Measurements from ENCODE around the gene PHACTR3. TPM values are rescaled to one million over a fixed set of nuclear protein-coding genes. Genes with fewer than 3 reads are reported as not detected.

PHACTR3 gene
- total RNA-seq, 2 donors from 2014 or later: not detected

- Mint-ChIP-seq H3K36me3 (peaks cover 0 to 5% of the 10 kb centered on the region in 2 donors), H3K9me3 (peaks cover 9 to 11% of the 10 kb centered on the region in 2 donors), H3K27ac (no peak overlapping the region)
- ATAC-seq: no peak
- no peak for DNase-seq (ENCODE audit: low spot score in 2 of 2)
Observed at GRCh38 chr20:59804871-59805665, 200.7 kb downstream of the PHACTR3 start.

GRCh38 chr20:59805786-59806577 is 201.6 kb downstream of the PHACTR3 start:
- no peak for DNase-seq (ENCODE audit: low spot score in 2 of 2)
- ATAC-seq: no peak
- no peak overlapping the region for H3K27ac Mint-ChIP-seq
- H3K36me3 Mint-ChIP-seq: peaks cover 0 to 3% of the 10 kb centered on the region in 2 donors
- H3K9me3 Mint-ChIP-seq: peaks cover 2 to 4% of the 10 kb centered on the region in 2 donors

- H3K9me3 Mint-ChIP-seq: peaks cover 0 to 4% of the 10 kb centered on the region in 2 donors
- ATAC-seq: no peak
Observed at GRCh38 chr20:59806578-59806975, 202.2 kb downstream of the PHACTR3 start.

GRCh38 chr20:59807909-59808728 is 203.8 kb downstream of the PHACTR3 start:
- DNase-seq (ENCODE audit: low spot score in 2 of 2) (no peak), ATAC-seq (no peak)
- Mint-ChIP-seq H3K36me3 (no peaks in the 10 kb centered on the region), H3K9me3 (no peaks in the 10 kb centered on the region), H3K27ac (no peak overlapping the region)

More at GRCh38 chr20:59806578-59806975, 202.2 kb downstream of the PHACTR3 start:
- no peak overlapping the region for H3K27ac Mint-ChIP-seq
- H3K36me3 Mint-ChIP-seq: no peaks in the 10 kb centered on the region
- DNase-seq (ENCODE audit: low spot score in 2 of 2): no peak

- no peak for DNase-seq (ENCODE audit: low spot score in 2 of 2)
Observed at GRCh38 chr20:59808729-59809381, 204.5 kb downstream of the PHACTR3 start.

GRCh38 chr20:59809630-59810448 is 205.5 kb downstream of the PHACTR3 start:
- DNase-seq (ENCODE audit: low spot score in 2 of 2) (no peak), ATAC-seq (no peak)
- no peaks in the 10 kb centered on the region for H3K9me3 Mint-ChIP-seq
- no peaks in the 10 kb centered on the region for H3K36me3 Mint-ChIP-seq
- no peak overlapping the region for H3K27ac Mint-ChIP-seq

More at GRCh38 chr20:59808729-59809381, 204.5 kb downstream of the PHACTR3 start:
- H3K27ac Mint-ChIP-seq: no peak overlapping the region
- no peaks in the 10 kb centered on the region for H3K36me3 Mint-ChIP-seq
- no peaks in the 10 kb centered on the region for H3K9me3 Mint-ChIP-seq
- no peak for ATAC-seq

GRCh38 chr20:59810449-59811187 is 206.3 kb downstream of the PHACTR3 start:
- no peak for ATAC-seq
- DNase-seq (ENCODE audit: low spot score in 2 of 2): no peak
- Mint-ChIP-seq H3K27ac (no peak overlapping the region), H3K9me3 (no peaks in the 10 kb centered on the region), H3K36me3 (no peaks in the 10 kb centered on the region)

- Mint-ChIP-seq H3K9me3 (no peaks in the 10 kb centered on the region), H3K36me3 (no peaks in the 10 kb centered on the region), H3K27ac (no peak overlapping the region)
- ATAC-seq: no peak
- no peak for DNase-seq (ENCODE audit: low spot score in 2 of 2)
Observed at GRCh38 chr20:59811681-59812171, 207.4 kb downstream of the PHACTR3 start.

- no peak overlapping the region for H3K27ac Mint-ChIP-seq
- no peaks in the 10 kb centered on the region for H3K9me3 Mint-ChIP-seq
- ATAC-seq: no peak
- no peaks in the 10 kb centered on the region for H3K36me3 Mint-ChIP-seq
- DNase-seq (ENCODE audit: low spot score in 2 of 2): no peak
Observed at GRCh38 chr20:59812286-59813125, 208.2 kb downstream of the PHACTR3 start.

GRCh38 chr20:59813126-59813947 is 209.0 kb downstream of the PHACTR3 start:
- ATAC-seq (no peak), DNase-seq (ENCODE audit: low spot score in 2 of 2) (no peak)
- Mint-ChIP-seq H3K9me3 (no peaks in the 10 kb centered on the region), H3K27ac (no peak overlapping the region), H3K36me3 (no peaks in the 10 kb centered on the region)

GRCh38 chr20:59813948-59814839 is 209.9 kb downstream of the PHACTR3 start:
- no peaks in the 10 kb centered on the region for H3K9me3 Mint-ChIP-seq
- DNase-seq (ENCODE audit: low spot score in 2 of 2) (no peak), ATAC-seq (no peak)
- H3K36me3 Mint-ChIP-seq: no peaks in the 10 kb centered on the region
- no peak overlapping the region for H3K27ac Mint-ChIP-seq

GRCh38 chr20:59814840-59815340 is 210.6 kb downstream of the PHACTR3 start:
- no peaks in the 10 kb centered on the region for H3K36me3 Mint-ChIP-seq
- no peak for ATAC-seq
- DNase-seq (ENCODE audit: low spot score in 2 of 2): no peak
- no peak overlapping the region for H3K27ac Mint-ChIP-seq
- no peaks in the 10 kb centered on the region for H3K9me3 Mint-ChIP-seq

All from activated naive CD4-positive, alpha-beta T cell treated with anti-CD3 and anti-CD28 coated beads, Interleukin-2, amount 50 U/mL, for 72 hours (primary cell).